ENCODE measurements around the gene GPLD1. TPM values are rescaled to one million over a fixed set of nuclear protein-coding genes. Genes with fewer than 3 reads are reported as not detected.

Gene GPLD1
- total and polyA plus RNA-seq, 4 donors: 0.45 to 3.8 (median 1.7) TPM

GRCh38 chr6:24458134-24458533 is 31.2 kb downstream of the GPLD1 start:
- Histone ChIP-seq H3K4me3 (no peak overlapping the region), H3K36me3 (ENCODE audit: control insufficient read depth in 4 of 4, insufficient read depth in 4 of 4, low read length in 4 of 4) (no peaks in the 10 kb centered on the region), H3K9ac (ENCODE audit: insufficient read depth in 1 of 2, low read length in 2 of 2) (no peak overlapping the region), H3K27ac (ENCODE audit: low read depth in 1 of 2, low read length in 1 of 2) (no peak overlapping the region), H3K9me3 (ENCODE audit: control insufficient read depth in 4 of 4, insufficient read depth in 3 of 4, low read length in 3 of 4) (no peaks in the 10 kb centered on the region), H3K4me1 (ENCODE audit: control insufficient read depth in 5 of 5, insufficient read depth in 5 of 5, low read length in 5 of 5) (no peaks in the 10 kb centered on the region), H3K27me3 (ENCODE audit: control insufficient read depth in 3 of 3, insufficient read depth in 3 of 3, low read length in 2 of 3) (no peaks in the 10 kb centered on the region)
- ATAC-seq (ENCODE audit: insufficient read depth, low FRiP score) (no peak), DNase-seq (no peak)
- TF ChIP-seq, protein P1, sequence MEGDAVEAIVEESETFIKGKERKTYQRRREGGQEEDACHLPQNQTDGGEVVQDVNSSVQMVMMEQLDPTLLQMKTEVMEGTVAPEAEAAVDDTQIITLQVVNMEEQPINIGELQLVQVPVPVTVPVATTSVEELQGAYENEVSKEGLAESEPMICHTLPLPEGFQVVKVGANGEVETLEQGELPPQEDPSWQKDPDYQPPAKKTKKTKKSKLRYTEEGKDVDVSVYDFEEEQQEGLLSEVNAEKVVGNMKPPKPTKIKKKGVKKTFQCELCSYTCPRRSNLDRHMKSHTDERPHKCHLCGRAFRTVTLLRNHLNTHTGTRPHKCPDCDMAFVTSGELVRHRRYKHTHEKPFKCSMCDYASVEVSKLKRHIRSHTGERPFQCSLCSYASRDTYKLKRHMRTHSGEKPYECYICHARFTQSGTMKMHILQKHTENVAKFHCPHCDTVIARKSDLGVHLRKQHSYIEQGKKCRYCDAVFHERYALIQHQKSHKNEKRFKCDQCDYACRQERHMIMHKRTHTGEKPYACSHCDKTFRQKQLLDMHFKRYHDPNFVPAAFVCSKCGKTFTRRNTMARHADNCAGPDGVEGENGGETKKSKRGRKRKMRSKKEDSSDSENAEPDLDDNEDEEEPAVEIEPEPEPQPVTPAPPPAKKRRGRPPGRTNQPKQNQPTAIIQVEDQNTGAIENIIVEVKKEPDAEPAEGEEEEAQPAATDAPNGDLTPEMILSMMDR (IDR thresholded peaks at IDR 0.05; ENCODE audit: control extremely low read depth, extremely low read depth): no peak
- WGBS, 2 donors: 46 to 67% methylated on average over 4 of the region's 4 CpGs

DNA sequence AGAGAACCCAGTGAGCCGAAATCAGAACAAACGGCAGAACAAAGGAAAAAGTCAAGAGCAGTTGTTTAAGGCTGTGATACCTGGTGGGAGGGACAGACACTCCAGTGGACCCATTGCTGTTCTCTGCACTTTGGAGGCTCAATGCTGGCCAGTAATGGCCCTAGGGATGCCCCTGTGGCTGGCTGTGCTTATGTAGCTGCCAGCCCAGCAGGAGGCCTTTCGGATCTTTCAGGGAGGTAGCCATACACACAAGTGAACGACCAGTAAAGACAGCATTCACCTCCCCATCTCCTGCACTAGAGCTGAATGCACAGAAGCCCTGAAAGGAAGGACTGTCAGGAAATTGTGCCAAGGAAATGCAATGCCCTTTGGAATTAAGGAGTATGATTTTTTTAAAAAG is 34.3 kb downstream of the GPLD1 start:
- H3K9ac ChIP-seq (ENCODE audit: insufficient read depth in 1 of 2, low read length in 2 of 2): no peak overlapping the region
- no peaks in the 10 kb centered on the region for H3K36me3 ChIP-seq (ENCODE audit: control insufficient read depth in 4 of 4, insufficient read depth in 4 of 4, low read length in 4 of 4)
- H3K9me3 ChIP-seq (ENCODE audit: control insufficient read depth in 4 of 4, insufficient read depth in 3 of 4, low read length in 3 of 4): no peaks in the 10 kb centered on the region
- no peak for ATAC-seq (ENCODE audit: insufficient read depth, low FRiP score)
- H3K27me3 ChIP-seq (ENCODE audit: control insufficient read depth in 3 of 3, insufficient read depth in 3 of 3, low read length in 2 of 3): no peaks in the 10 kb centered on the region
- TF ChIP-seq, protein P1 (IDR thresholded peaks at IDR 0.05; ENCODE audit: control extremely low read depth, extremely low read depth): no peak
- no peak overlapping the region for H3K27ac ChIP-seq (ENCODE audit: low read depth in 1 of 2, low read length in 1 of 2)
- WGBS, 2 donors: 95% methylated on average over 4 of the region's 4 CpGs
- H3K4me1 ChIP-seq (ENCODE audit: control insufficient read depth in 5 of 5, insufficient read depth in 5 of 5, low read length in 5 of 5): no peaks in the 10 kb centered on the region
- no peak for DNase-seq
- H3K4me3 ChIP-seq: no peak overlapping the region

- Histone ChIP-seq H3K27ac (ENCODE audit: low read depth in 1 of 2, low read length in 1 of 2) (no peak overlapping the region), H3K4me3 (no peak overlapping the region), H3K27me3 (ENCODE audit: control insufficient read depth in 3 of 3, insufficient read depth in 3 of 3, low read length in 2 of 3) (no peaks in the 10 kb centered on the region), H3K9me3 (ENCODE audit: control insufficient read depth in 4 of 4, insufficient read depth in 3 of 4, low read length in 3 of 4) (no peaks in the 10 kb centered on the region), H3K36me3 (ENCODE audit: control insufficient read depth in 4 of 4, insufficient read depth in 4 of 4, low read length in 4 of 4) (no peaks in the 10 kb centered on the region), H3K9ac (ENCODE audit: insufficient read depth in 1 of 2, low read length in 2 of 2) (no peak overlapping the region), H3K4me1 (ENCODE audit: control insufficient read depth in 5 of 5, insufficient read depth in 5 of 5, low read length in 5 of 5) (no peaks in the 10 kb centered on the region)
- ATAC-seq (ENCODE audit: insufficient read depth, low FRiP score): no peak
- TF ChIP-seq, protein P1 (IDR thresholded peaks at IDR 0.05; ENCODE audit: control extremely low read depth, extremely low read depth): no peak
- DNase-seq: no peak
- WGBS, 2 donors: 82 to 88% methylated on average over 5 of the region's 5 CpGs
Measured at GRCh38 chr6:24454452-24454851, 34.9 kb downstream of the GPLD1 start.

DNA sequence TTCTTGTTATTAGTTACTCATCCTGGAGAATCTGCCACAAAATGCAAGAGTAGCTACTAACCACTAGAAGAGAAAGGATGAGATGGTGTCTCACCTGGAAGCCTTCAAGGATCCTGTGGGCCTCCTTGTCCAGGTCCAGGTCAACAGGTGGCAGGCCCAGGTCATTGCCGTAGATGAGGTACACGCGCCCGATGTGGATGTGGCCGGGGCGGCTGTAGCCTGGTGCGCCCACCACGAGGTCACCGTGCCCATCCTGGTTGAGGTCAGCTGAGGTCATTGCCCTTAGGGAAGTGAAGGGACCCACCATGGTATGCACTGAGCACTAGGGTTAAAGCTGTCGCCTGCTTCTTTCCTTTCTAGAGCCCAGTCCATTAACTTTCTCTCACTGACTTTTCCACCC is 35.5 kb downstream of the GPLD1 start:
- Histone ChIP-seq H3K27ac (ENCODE audit: low read depth in 1 of 2, low read length in 1 of 2) (no peak overlapping the region), H3K9me3 (ENCODE audit: control insufficient read depth in 4 of 4, insufficient read depth in 3 of 4, low read length in 3 of 4) (no peaks in the 10 kb centered on the region), H3K4me1 (ENCODE audit: control insufficient read depth in 5 of 5, insufficient read depth in 5 of 5, low read length in 5 of 5) (no peaks in the 10 kb centered on the region), H3K4me3 (no peak overlapping the region), H3K36me3 (ENCODE audit: control insufficient read depth in 4 of 4, insufficient read depth in 4 of 4, low read length in 4 of 4) (no peaks in the 10 kb centered on the region), H3K9ac (ENCODE audit: insufficient read depth in 1 of 2, low read length in 2 of 2) (no peak overlapping the region), H3K27me3 (ENCODE audit: control insufficient read depth in 3 of 3, insufficient read depth in 3 of 3, low read length in 2 of 3) (no peaks in the 10 kb centered on the region)
- TF ChIP-seq, protein P1 (IDR thresholded peaks at IDR 0.05; ENCODE audit: control extremely low read depth, extremely low read depth): no peak
- no peak for ATAC-seq (ENCODE audit: insufficient read depth, low FRiP score)
- 97% methylated on average over 10 of the region's 10 CpGs for WGBS, 2 donors
- no peak for DNase-seq

Measured in lung (tissue), 12 donors.